Adipocyte (in vitro differentiated cells): Measurements from ENCODE around the gene UBP1.
A peak's percentile ranks its signal among the peaks of the same experiment; 100 is the strongest.
"Not testable (repeated sequence)": the region's sequence is repeated elsewhere in the genome, so short reads cannot be mapped to it uniquely, and the experiment has no call there.

Experiments used
- DNase-seq: peaks from one replicate; pipeline ENCODE4 v3.0.0-alpha.2; 2015; ENCODE audit warnings: low read depth
- H3K27me3 ChIP-seq: replicated peaks from 2 replicates; pipeline ENCODE4 v1.7.0; 2013; ENCODE audit warnings: mild to moderate bottlenecking, low read length, moderate library complexity; ENCODE audit not compliant: control insufficient read depth, insufficient read depth
- H3K36me3 ChIP-seq: 2 replicates; pipeline ENCODE4 v1.7.0; 2013; ENCODE audit warnings: low read length, mild to moderate bottlenecking, moderate library complexity; ENCODE audit not compliant: control insufficient read depth, insufficient read depth, severe bottlenecking
- H3K4me1 ChIP-seq: 2 replicates; pipeline ENCODE4 v1.7.0; 2013; ENCODE audit warnings: mild to moderate bottlenecking, low read length, moderate library complexity; ENCODE audit not compliant: control insufficient read depth, insufficient read depth
- H3K4me3 ChIP-seq: 2 replicates; pipeline ENCODE4 v1.7.0; 2013; ENCODE audit warnings: mild to moderate bottlenecking, low read length, moderate library complexity
- H3K9ac ChIP-seq: 2 replicates; pipeline ENCODE4 v1.7.0; 2013; ENCODE audit warnings: mild to moderate bottlenecking, low read length, moderate library complexity
- H3K9me3 ChIP-seq: 2 replicates; pipeline ENCODE4 v1.7.0; 2013; ENCODE audit warnings: mild to moderate bottlenecking, low read length, moderate library complexity; ENCODE audit not compliant: control insufficient read depth

Gene UBP1

GRCh38 chr3:33363113-33363800 is 76.9 kb downstream of the UBP1 start:
- DNase-seq: no peak
- no peaks in the 10 kb centered on the region for H3K36me3 ChIP-seq
- H3K27me3 ChIP-seq: no peaks in the 10 kb centered on the region
- H3K9me3 ChIP-seq: no peaks in the 10 kb centered on the region
- H3K9ac ChIP-seq: no peak overlapping the region
- no peak overlapping the region for H3K4me3 ChIP-seq
- peaks cover 8% of the 10 kb centered on the region for H3K4me1 ChIP-seq

- peaks cover 15% of the 10 kb centered on the region for H3K4me1 ChIP-seq
- H3K27me3 ChIP-seq: no peaks in the 10 kb centered on the region
- H3K4me3 ChIP-seq: no peak overlapping the region
- no peaks in the 10 kb centered on the region for H3K36me3 ChIP-seq
- peak; percentile 84 for DNase-seq
- no peaks in the 10 kb centered on the region for H3K9me3 ChIP-seq
- H3K9ac ChIP-seq: no peak overlapping the region
These were observed 79.9 kb downstream of the UBP1 start for GRCh38 chr3:33360136-33360825.

GRCh38 chr3:33358172-33358781 is 81.9 kb downstream of the UBP1 start:
- H3K36me3 ChIP-seq: no peaks in the 10 kb centered on the region
- H3K27me3 ChIP-seq: no peaks in the 10 kb centered on the region
- no peak overlapping the region for H3K9ac ChIP-seq
- peaks cover 15% of the 10 kb centered on the region for H3K4me1 ChIP-seq
- DNase-seq: no peak
- no peaks in the 10 kb centered on the region for H3K9me3 ChIP-seq
- H3K4me3 ChIP-seq: no peak overlapping the region

GRCh38 chr3:33355611-33356010 is 84.6 kb downstream of the UBP1 start:
- no peak for DNase-seq
- H3K9ac ChIP-seq: peak overlapping the region; percentile 36

GRCh38 chr3:33339758-33340157 is 100.4 kb downstream of the UBP1 start:
- Histone ChIP-seq H3K9me3 (no peaks in the 10 kb centered on the region), H3K4me1 (no peaks in the 10 kb centered on the region), H3K4me3 (no peak overlapping the region), H3K36me3 (no peaks in the 10 kb centered on the region), H3K27me3 (no peaks in the 10 kb centered on the region), H3K9ac (no peak overlapping the region)
- no peak for DNase-seq

More at GRCh38 chr3:33355611-33356010, 84.6 kb downstream of the UBP1 start:
- H3K4me3 ChIP-seq: peak overlapping the region; percentile 68
- no peaks in the 10 kb centered on the region for H3K36me3 ChIP-seq
- no peaks in the 10 kb centered on the region for H3K27me3 ChIP-seq
- peaks cover 15% of the 10 kb centered on the region for H3K4me1 ChIP-seq
- H3K9me3 ChIP-seq: no peaks in the 10 kb centered on the region

- H3K27me3 ChIP-seq, H3K36me3 ChIP-seq, H3K9me3 ChIP-seq, H3K4me1 ChIP-seq, H3K9ac ChIP-seq, DNase-seq, H3K4me3 ChIP-seq: not testable (repeated sequence)
These were observed 101.2 kb downstream of the UBP1 start for GRCh38 chr3:33338936-33339465.
